H1 (cell line): Measurements from ENCODE around the gene PXT1. TPM values are rescaled to one million over a fixed set of nuclear protein-coding genes. Genes with fewer than 3 reads are reported as not detected.

ENCODE experiments used
- BRCA1 ChIP-seq: IDR thresholded peaks from 2 replicates; pipeline ENCODE4 v1.6.1; 2012; ENCODE audit warnings: low read depth, low read length, improper control_type of control experiment
- EGR1 ChIP-seq: IDR thresholded peaks from 2 replicates; pipeline ENCODE4 v1.6.1; 2011; ENCODE audit warnings: low read depth, low read length, borderline replicate concordance
- NRF1 ChIP-seq: IDR thresholded peaks from 2 replicates; pipeline ENCODE4 v1.6.1; 2011; ENCODE audit warnings: mild to moderate bottlenecking, low read depth, low read length, improper control_type of control experiment
- RFX5 ChIP-seq: IDR thresholded peaks from 2 replicates; pipeline ENCODE4 v1.6.1; 2011; ENCODE audit warnings: low read depth, low read length, improper control_type of control experiment, borderline replicate concordance
- SP1 ChIP-seq: IDR thresholded peaks from 2 replicates; pipeline ENCODE4 v1.6.1; 2011; ENCODE audit warnings: low read depth, low read length
- polyA plus RNA-seq, 7 experiments: library from polyadenylated mRNA; depleted of rRNA in 3 of 7; stranded (reverse) in 5 of 7; unstranded in 2 of 7; fragments of >200 nt in 5 of 7; fragments of 200-250 nt in 2 of 7; gene quantifications; 1 replicate in 5 of 7; 2 replicates in 1 of 7; 4 replicates in 1 of 7; pipeline versions ENCODE4 v1.2.1 to v1.2.3, GENCODE V29; 2011 to 2013; ENCODE audit warnings: missing spikeins in 2 of 7, mixed read lengths in 2 of 7
- total RNA-seq: library from RNA; stranded (reverse); fragmentation: NEBNext Ultra II Directional; extraction: Animal tissue kit (Norgen Biotek cat#: 25700); gene quantifications from 2 replicates; pipeline ENCODE4 v1.2.1, GENCODE V29; 2021

The PXT1 gene
- total and polyA plus RNA-seq, 2 of the 8 experiments (the other 6 are each of a cell fraction or from before 2014, with no cell fraction given): 0.06 TPM; not detected in 1

DNA sequence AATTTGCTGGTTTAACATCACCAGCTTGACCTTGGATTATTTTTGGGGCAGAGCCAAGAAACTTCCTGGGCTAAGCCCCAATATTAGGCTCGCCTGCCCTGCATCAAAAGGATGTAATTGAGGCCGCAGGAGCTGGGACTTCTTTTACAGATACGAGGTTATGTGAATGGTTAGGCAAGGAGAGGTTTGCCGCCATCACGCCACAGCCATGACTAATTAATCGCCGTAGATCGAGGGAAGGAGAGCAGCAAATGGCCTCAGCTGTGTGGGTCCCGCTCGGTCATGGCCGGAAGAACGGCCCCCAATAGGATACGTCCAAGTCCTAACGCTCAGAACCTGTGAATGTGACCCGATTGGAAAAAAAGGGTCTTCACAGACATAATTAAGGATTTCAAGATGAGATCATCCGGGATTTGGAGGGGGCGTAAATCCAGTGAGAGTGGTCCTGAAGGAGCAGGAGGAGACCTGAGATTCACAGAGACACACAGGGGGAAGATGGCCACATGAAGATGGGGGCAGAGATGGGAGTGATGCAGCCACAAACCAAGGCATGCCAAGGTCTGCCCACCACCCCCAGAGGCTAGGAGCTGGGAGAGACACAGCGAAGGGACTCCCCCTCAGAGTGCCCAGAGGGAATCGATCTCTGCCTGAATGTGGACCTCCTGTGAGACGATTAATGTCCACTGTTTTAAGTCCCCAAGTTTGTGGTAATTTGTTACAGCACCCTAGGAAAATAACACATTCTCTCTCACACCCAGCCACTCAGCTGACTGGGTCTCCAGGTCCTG lies 96.0 kb downstream of the PXT1 start (continued):
- no peak for TF ChIP-seq EGR1
- no peak for TF ChIP-seq RFX5
- no peak for TF ChIP-seq NRF1
- no peak for TF ChIP-seq BRCA1
- no peak for TF ChIP-seq SP1
